Aorta (tissue), 5 donors: ENCODE measurements around the gene ZNF484. TPM values are rescaled to one million over a fixed set of nuclear protein-coding genes. Genes with fewer than 3 reads are reported as not detected.
"Not testable (repeated sequence)": the region's sequence is repeated elsewhere in the genome, so short reads cannot be mapped to it uniquely, and the experiment has no call there.

ENCODE experiments used
- ATAC-seq: fragments of 200-7000 bp; cut with Tn5 transposase; one replicate; pipeline ENCODE4 v1.9.1; 2022; ENCODE audit warnings: moderate library complexity; ENCODE audit not compliant: low FRiP score
- DNase-seq, 2 donors: peaks; one replicate each; pipeline ENCODE4 v3.0.0-alpha.2; 2020
- H3K27ac ChIP-seq, 2 donors: one replicate each; pipeline ENCODE4 v1.5.1; 2013; ENCODE audit warnings: low read length in 2 of 2, mild to moderate bottlenecking in 2 of 2, moderate library complexity in 2 of 2, control low read depth in 1 of 2, inconsistent platforms in 1 of 2, low read depth in 1 of 2
- H3K27me3 ChIP-seq, 2 donors: one replicate each; pipeline ENCODE4 v1.6.1; 2013; ENCODE audit warnings: control low read depth in 1 of 2, low read length in 1 of 2, mild to moderate bottlenecking in 1 of 2, moderate library complexity in 1 of 2; ENCODE audit not compliant: insufficient read depth in 2 of 2, control insufficient read depth in 1 of 2
- H3K36me3 ChIP-seq, 2 donors: one replicate each; pipeline ENCODE4 v1.6.1; 2013; ENCODE audit warnings: control low read depth in 1 of 2, low read length in 1 of 2, mild to moderate bottlenecking in 1 of 2; ENCODE audit not compliant: insufficient read depth in 2 of 2, control insufficient read depth in 1 of 2
- H3K4me1 ChIP-seq, 2 donors: one replicate each; pipeline ENCODE4 v1.6.1; 2013; ENCODE audit warnings: low read length in 2 of 2, control low read depth in 1 of 2, mild to moderate bottlenecking in 1 of 2, moderate library complexity in 1 of 2; ENCODE audit not compliant: insufficient read depth in 2 of 2, control insufficient read depth in 1 of 2
- H3K4me3 ChIP-seq, 2 donors: one replicate each; pipeline ENCODE4 v1.5.1; 2013; ENCODE audit warnings: low read length in 2 of 2, control low read depth in 1 of 2, mild to moderate bottlenecking in 1 of 2
- H3K9me3 ChIP-seq: one replicate; pipeline ENCODE4 v1.6.1; 2013; ENCODE audit warnings: mild to moderate bottlenecking, low read length; ENCODE audit not compliant: control insufficient read depth
- WGBS, 2 donors: extraction: QIAGEN DNeasy Blood & Tissue Kit; methylation state at CpG; one replicate each; pipeline ENCODE4 v1.1.7; 2013; 5-methylcytosine and 5-hydroxymethylcytosine counted together
- intact Hi-C, 2 donors: fragments of 100-400 bp; cut with DNase I; formaldehyde crosslinking; loops; one replicate each; pipeline versions ENCODE4 v1.14.2 to v1.15.0; 2022
- polyA plus RNA-seq, 2 donors: library from polyadenylated mRNA; stranded (reverse); fragments of 200-250 nt; gene quantifications; one replicate each; pipeline ENCODE4 v1.2.3, GENCODE V29; 2013
- total RNA-seq, 2 donors: library from RNA; stranded (reverse); fragmentation: NEBNext Ultra II Directional; extraction: Animal tissue kit (Norgen Biotek cat#: 25700); gene quantifications; one replicate each; pipeline ENCODE4 v1.2.1, GENCODE V29; 2021
- donor health status: healthy with polysubstance abuse.
- donor health status: Bipolar disorder and iron deficiency.
- donor health status: DM: no; HTN: no; CAD: no.
- donor health status: DM: no; HTN: no; CAD: no.
- donor health status: DM: yes; HTN: yes; CAD: no.

ZNF484 gene
- total and polyA plus RNA-seq, 4 donors = 1.5 to 17.3 (median 6.7) TPM

GRCh38 chr9:92846662-92847145, 31.1 kb downstream of the ZNF484 start:
- WGBS, 2 donors = 99 to 100% methylated on average over 1 of the region's 1 CpG
- peaks cover 7 to 31% of the 10 kb centered on the region in 2 donors for H3K36me3 ChIP-seq
- H3K27ac ChIP-seq = no peak overlapping the region
- ATAC-seq = no peak
- no peak overlapping the region for H3K4me3 ChIP-seq
- intact Hi-C loops = no loop called here
- no peaks in the 10 kb centered on the region for H3K27me3 ChIP-seq
- DNase-seq = no peak
- H3K4me1 ChIP-seq = no peaks in the 10 kb centered on the region
- peaks cover 11% of the 10 kb centered on the region for H3K9me3 ChIP-seq

DNA sequence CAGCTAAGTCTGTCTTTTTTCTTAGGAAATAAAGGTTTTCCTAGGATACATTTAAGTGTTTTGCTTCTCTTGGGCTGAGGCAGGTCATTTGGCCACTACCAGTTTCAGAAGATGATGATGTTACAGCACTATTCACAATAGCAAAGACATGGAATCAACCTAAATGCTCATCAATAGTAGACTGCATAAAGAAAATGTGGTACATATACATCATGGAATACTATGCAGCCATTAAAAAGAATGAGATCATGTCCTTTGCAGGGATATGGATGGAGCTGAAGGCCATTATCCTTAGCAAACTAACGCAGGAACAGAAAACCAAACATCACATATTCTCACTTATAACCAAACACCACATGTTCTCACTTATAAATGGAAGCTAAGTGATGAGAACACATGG, 39.4 kb downstream of the ZNF484 start:
- 90 to 94% methylated on average over 1 of the region's 1 CpG for WGBS, 2 donors
- H3K27me3 ChIP-seq, H3K36me3 ChIP-seq, H3K9me3 ChIP-seq, DNase-seq, intact Hi-C loops, ATAC-seq, H3K4me3 ChIP-seq, H3K27ac ChIP-seq, H3K4me1 ChIP-seq: not testable (repeated sequence)

GRCh38 chr9:92837191-92837590, 40.6 kb downstream of the ZNF484 start:
- Histone ChIP-seq H3K27me3 (no peaks in the 10 kb centered on the region), H3K4me1 (no peaks in the 10 kb centered on the region), H3K9me3 (no peaks in the 10 kb centered on the region), H3K27ac (no peak overlapping the region), H3K36me3 (no peaks in the 10 kb centered on the region), H3K4me3 (no peak overlapping the region)
- ATAC-seq (no peak), DNase-seq (no peak)
- 94 to 98% methylated on average over 25 of the region's 25 CpGs for WGBS, 2 donors
- intact Hi-C loops = no loop called here

GRCh38 chr9:92829420-92829819, 48.4 kb downstream of the ZNF484 start:
- ATAC-seq (no peak), DNase-seq (no peak)
- Histone ChIP-seq H3K4me1 (no peaks in the 10 kb centered on the region), H3K9me3 (no peaks in the 10 kb centered on the region), H3K27ac (no peak overlapping the region), H3K36me3 (no peaks in the 10 kb centered on the region), H3K4me3 (no peak overlapping the region), H3K27me3 (no peaks in the 10 kb centered on the region)
- intact Hi-C loops = no loop called here
- 87% methylated on average over 2 of the region's 2 CpGs for WGBS, 2 donors

DNA sequence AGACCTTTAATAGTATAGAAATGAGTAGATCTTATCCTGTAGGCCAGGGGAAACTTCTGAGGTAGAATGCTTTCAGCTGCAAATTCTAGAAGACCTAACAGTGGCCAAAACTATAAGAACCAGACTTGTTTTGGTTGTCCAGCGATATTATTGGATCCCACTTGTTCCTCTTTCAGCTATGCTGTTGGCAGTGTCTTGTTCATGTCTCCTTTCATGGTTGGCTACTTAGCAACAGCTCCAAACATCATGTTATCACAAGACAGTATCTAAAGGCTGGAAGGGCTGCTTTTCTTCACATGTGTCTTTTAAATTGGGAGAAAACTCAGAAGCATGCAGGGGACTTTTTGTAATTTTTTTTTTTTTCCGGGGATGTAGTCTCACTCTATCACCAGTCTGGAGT, 52.8 kb downstream of the ZNF484 start:
- H3K4me3 ChIP-seq, H3K36me3 ChIP-seq, H3K9me3 ChIP-seq, ATAC-seq, intact Hi-C loops, H3K4me1 ChIP-seq, DNase-seq, H3K27me3 ChIP-seq, H3K27ac ChIP-seq: not testable (repeated sequence)
- 52 to 65% methylated on average over 2 of the region's 2 CpGs for WGBS, 2 donors

GRCh38 chr9:92820964-92821363, 56.9 kb downstream of the ZNF484 start:
- H3K4me1 ChIP-seq = no peaks in the 10 kb centered on the region
- H3K9me3 ChIP-seq = no peaks in the 10 kb centered on the region
- H3K27ac ChIP-seq = no peak overlapping the region
- no peak for DNase-seq
- no peaks in the 10 kb centered on the region for H3K27me3 ChIP-seq
- ATAC-seq = no peak
- intact Hi-C loops = no loop called here
- no peaks in the 10 kb centered on the region for H3K36me3 ChIP-seq
- H3K4me3 ChIP-seq = no peak overlapping the region
- 85 to 87% methylated on average over 3 of the region's 3 CpGs for WGBS, 2 donors

- H3K9me3 ChIP-seq, DNase-seq, H3K27ac ChIP-seq, H3K27me3 ChIP-seq, ATAC-seq, H3K4me1 ChIP-seq, H3K36me3 ChIP-seq, H3K4me3 ChIP-seq: not testable (repeated sequence)
- 77 to 87% methylated on average over 1 of the region's 1 CpG for WGBS, 2 donors
- intact Hi-C loops = loop anchor here in 1 of 2 donors (10.0 kb wide), 1 partner anchor 55 kb away; the partner anchor contains the start of gene ZNF484
Measured at GRCh38 chr9:92819898-92820297, 57.9 kb downstream of the ZNF484 start.

- not testable (repeated sequence) for H3K36me3 ChIP-seq, DNase-seq, H3K27me3 ChIP-seq, H3K27ac ChIP-seq, H3K4me1 ChIP-seq, H3K9me3 ChIP-seq, H3K4me3 ChIP-seq, ATAC-seq
- intact Hi-C loops = loop anchor here in 1 of 2 donors (10.0 kb wide), 1 partner anchor 65 kb away; the partner anchor contains the start of gene ZNF484
- WGBS, 2 donors = 10% methylated on average over 34 of the region's 34 CpGs
Measured at GRCh38 chr9:92809629-92810326, 68.1 kb downstream of the ZNF484 start.
